HAP-1 (cell line): ENCODE data around the gene ITGA7.

Source experiments
- DNase-seq, 2 experiments: peaks; one replicate each; pipeline ENCODE4 v3.0.0-alpha.2; 2016 to 2020; ENCODE audit warnings: low spot score in 2 of 2
- H3K27me3 ChIP-seq: fragments of 250-450 bp; sonication (Bioruptor Pico); 2 replicates; pipeline ENCODE4 v1.5.1; 2020; ENCODE audit warnings: low read depth, mild to moderate bottlenecking, moderate library complexity
- H3K36me3 ChIP-seq: fragments of 250-450 bp; sonication (Bioruptor Pico); replicated peaks from 2 replicates; pipeline ENCODE4 v1.5.1; 2020; ENCODE audit warnings: mild to moderate bottlenecking
- H3K4me1 ChIP-seq: fragments of 250-450 bp; sonication (Bioruptor Pico); 2 replicates; pipeline ENCODE4 v1.5.1; 2020; ENCODE audit warnings: mild to moderate bottlenecking
- H3K4me3 ChIP-seq: fragments of 250-450 bp; sonication (Bioruptor Pico); 2 replicates; pipeline ENCODE4 v1.5.1; 2020; ENCODE audit warnings: mild to moderate bottlenecking, moderate library complexity
- H3K9me3 ChIP-seq: fragments of 250-450 bp; sonication (Bioruptor Pico); 2 replicates; pipeline ENCODE4 v1.5.1; 2020; ENCODE audit warnings: mild to moderate bottlenecking, moderate library complexity
- in situ Hi-C: fragments of 300-500 bp; cut with MboI; formaldehyde crosslinking; loops from 3 replicates; pipeline ENCODE4 v1.14.3; 2020; ENCODE audit warnings: low sequenced_read_pairs, inconsistent platforms, mixed read lengths

The ITGA7 gene

GRCh38 chr12:55707841-55708694, at the start of gene ITGA7:
ITGA7 (minus strand) TSS chr12:55707904; CDS start chr12:55707682, 222 bp downstream.
- in situ Hi-C loops: no loop called here
- Histone ChIP-seq H3K4me3 (peak within 1 kb of the TSS; percentile 55), H3K27me3 (peaks cover 25% of the 10 kb centered on the region), H3K4me1 (peaks cover 9% of the 10 kb centered on the region), H3K9me3 (no peaks in the 10 kb centered on the region), H3K36me3 (no peaks in the 10 kb centered on the region)
- peak; percentile 67 to 94 for DNase-seq

GRCh38 chr12:55755246-55755645, 47.5 kb upstream of the ITGA7 start:
- no peak for DNase-seq
- H3K4me3 ChIP-seq: no peak overlapping the region
- in situ Hi-C loops: no loop called here
- H3K9me3 ChIP-seq: no peaks in the 10 kb centered on the region
- H3K4me1 ChIP-seq: no peaks in the 10 kb centered on the region; the same call in 1 of the 2 replicates
- H3K27me3 ChIP-seq: no peaks in the 10 kb centered on the region
- H3K36me3 ChIP-seq: peaks cover 75% of the 10 kb centered on the region

- Histone ChIP-seq H3K9me3 (no peaks in the 10 kb centered on the region), H3K4me3 (no peak overlapping the region), H3K36me3 (peaks cover 46% of the 10 kb centered on the region), H3K27me3 (no peaks in the 10 kb centered on the region), H3K4me1 (peaks cover 18% of the 10 kb centered on the region)
- in situ Hi-C loops: no loop called here
- no peak for DNase-seq
These were observed 40.7 kb upstream of the ITGA7 start for GRCh38 chr12:55748230-55748993.

- H3K4me1 ChIP-seq: peaks cover 22% of the 10 kb centered on the region
- no peak overlapping the region for H3K4me3 ChIP-seq
- in situ Hi-C loops: no loop called here
- peak in 1 of 2 experiments; percentile 84 for DNase-seq
- H3K9me3 ChIP-seq: no peaks in the 10 kb centered on the region
- no peaks in the 10 kb centered on the region for H3K27me3 ChIP-seq
- H3K36me3 ChIP-seq: peaks cover 31% of the 10 kb centered on the region
These were observed 39.2 kb upstream of the ITGA7 start for GRCh38 chr12:55746913-55747231.

- DNase-seq: no peak
- H3K36me3 ChIP-seq: peaks cover 26% of the 10 kb centered on the region
- no peaks in the 10 kb centered on the region for H3K9me3 ChIP-seq
- in situ Hi-C loops: no loop called here
- H3K4me1 ChIP-seq: peaks cover 22% of the 10 kb centered on the region
- peak overlapping the region; percentile 23 for H3K4me3 ChIP-seq
- no peaks in the 10 kb centered on the region for H3K27me3 ChIP-seq
These were observed 38.6 kb upstream of the ITGA7 start for GRCh38 chr12:55746174-55746912.

GRCh38 chr12:55745361-55746173, 37.9 kb upstream of the ITGA7 start:
- peaks cover 18% of the 10 kb centered on the region for H3K36me3 ChIP-seq
- H3K9me3 ChIP-seq: no peaks in the 10 kb centered on the region
- peak; percentile 92 to 99 for DNase-seq
- H3K4me3 ChIP-seq: peak overlapping the region; percentile 77
- H3K4me1 ChIP-seq: peaks cover 22% of the 10 kb centered on the region
- H3K27me3 ChIP-seq: no peaks in the 10 kb centered on the region
- in situ Hi-C loops: no loop called here

- in situ Hi-C loops: no loop called here
- Histone ChIP-seq H3K27me3 (no peaks in the 10 kb centered on the region), H3K4me1 (peaks cover 22% of the 10 kb centered on the region), H3K36me3 (peaks cover 9% of the 10 kb centered on the region), H3K9me3 (no peaks in the 10 kb centered on the region), H3K4me3 (peak overlapping the region; percentile 77)
- no peak for DNase-seq
These were observed 36.8 kb upstream of the ITGA7 start for GRCh38 chr12:55744340-55745030.

- peak; percentile 50 to 69 for DNase-seq
- peak overlapping the region; percentile 77 for H3K4me3 ChIP-seq
- H3K9me3 ChIP-seq: no peaks in the 10 kb centered on the region
- H3K4me1 ChIP-seq: peaks cover 22% of the 10 kb centered on the region
- in situ Hi-C loops: no loop called here
- no peaks in the 10 kb centered on the region for H3K27me3 ChIP-seq
- H3K36me3 ChIP-seq: peaks cover 6% of the 10 kb centered on the region
These were observed 36.0 kb upstream of the ITGA7 start for GRCh38 chr12:55743406-55744339.

- in situ Hi-C loops: no loop called here
- peaks cover 23% of the 10 kb centered on the region for H3K4me1 ChIP-seq
These were observed 35.2 kb upstream of the ITGA7 start, which contains the start of gene GDF11 for GRCh38 chr12:55742719-55743405. GDF11 (plus strand) TSS chr12:55743122; CDS start chr12:55743317, 195 bp downstream.

GRCh38 chr12:55741931-55742680, 34.4 kb upstream of the ITGA7 start:
- peak overlapping the region; percentile 19 for H3K4me3 ChIP-seq
- H3K9me3 ChIP-seq: no peaks in the 10 kb centered on the region
- in situ Hi-C loops: no loop called here
- no peaks in the 10 kb centered on the region for H3K36me3 ChIP-seq
- peaks cover 22% of the 10 kb centered on the region for H3K4me1 ChIP-seq
- no peaks in the 10 kb centered on the region for H3K27me3 ChIP-seq
- no peak for DNase-seq

More at GRCh38 chr12:55742719-55743405, 35.2 kb upstream of the ITGA7 start, which contains the start of gene GDF11:
- H3K27me3 ChIP-seq: no peaks in the 10 kb centered on the region
- H3K36me3 ChIP-seq: peaks cover 6% of the 10 kb centered on the region; the same call in 1 of the 2 replicates
- DNase-seq: peak; percentile 82 to 90
- H3K9me3 ChIP-seq: no peaks in the 10 kb centered on the region
- peak within 1 kb of the TSS; percentile 77 for H3K4me3 ChIP-seq

GRCh38 chr12:55739025-55739378, 31.3 kb upstream of the ITGA7 start:
- Histone ChIP-seq H3K4me1 (peaks cover 14% of the 10 kb centered on the region), H3K27me3 (no peaks in the 10 kb centered on the region), H3K4me3 (no peak overlapping the region), H3K36me3 (no peaks in the 10 kb centered on the region), H3K9me3 (no peaks in the 10 kb centered on the region)
- in situ Hi-C loops: loop anchor here (5.0 to 10.0 kb wide), 2 partner anchors 188 to 376 kb away; partner anchors contain the start of genes PYM1, RPL41 and ZC3H10
- DNase-seq: no peak
